Subcutaneous abdominal adipose tissue (tissue), 5 donors: Measurements from ENCODE around the gene POLD4.

ENCODE experiments used
- H3K27ac ChIP-seq: one replicate; pipeline ENCODE4 v1.7.0; 2013; ENCODE audit warnings: low read depth, mild to moderate bottlenecking, inconsistent platforms, low read length, moderate library complexity
- H3K27me3 ChIP-seq, 5 donors: one replicate each; pipeline ENCODE4 v1.7.0; 2013; ENCODE audit warnings: low read length in 5 of 5, inconsistent platforms in 1 of 5; ENCODE audit not compliant: control insufficient read depth in 5 of 5, insufficient read depth in 4 of 5
- H3K36me3 ChIP-seq, 5 donors: one replicate each; pipeline ENCODE4 v1.7.0; 2013; ENCODE audit warnings: low read length in 5 of 5; ENCODE audit not compliant: control insufficient read depth in 5 of 5, insufficient read depth in 5 of 5
- H3K4me1 ChIP-seq, 5 donors: one replicate each; pipeline ENCODE4 v1.7.0; 2013; ENCODE audit warnings: low read length in 5 of 5, mild to moderate bottlenecking in 3 of 5, moderate library complexity in 1 of 5; ENCODE audit not compliant: control insufficient read depth in 5 of 5, insufficient read depth in 5 of 5
- H3K4me3 ChIP-seq, 5 donors: one replicate each; pipeline ENCODE4 v1.7.0; 2013; ENCODE audit warnings: low read length in 5 of 5, low read depth in 1 of 5
- H3K9ac ChIP-seq, 5 donors: one replicate each; pipeline ENCODE4 v1.7.0; 2013; ENCODE audit warnings: low read length in 5 of 5, mild to moderate bottlenecking in 4 of 5, moderate library complexity in 3 of 5
- H3K9me3 ChIP-seq, 5 donors: one replicate each; pipeline ENCODE4 v1.7.0; 2013; ENCODE audit warnings: low read length in 5 of 5; ENCODE audit not compliant: control insufficient read depth in 5 of 5
- donor health status: healthy.
- donor health status: healthy.
- donor health status: healthy.
- donor health status: healthy.
- donor health status: healthy.

The POLD4 gene

GRCh38 chr11:67371189-67371910 is 18.0 kb upstream of the POLD4 start:
- peak overlapping the region in 1 of 5 donors; percentile 53 for H3K9ac ChIP-seq
- H3K27ac ChIP-seq: peak overlapping the region; percentile 50
- H3K4me1 ChIP-seq: peaks cover 9 to 50% (median 38%) of the 10 kb centered on the region in 5 donors
- H3K9me3 ChIP-seq: no peaks in the 10 kb centered on the region
- H3K4me3 ChIP-seq: peak overlapping the region in 3 of 5 donors; percentile 42 to 63 (median 51)
- no peaks in the 10 kb centered on the region for H3K36me3 ChIP-seq
- H3K27me3 ChIP-seq: peaks cover 0 to 7% (median 3%) of the 10 kb centered on the region in 5 donors

DNA sequence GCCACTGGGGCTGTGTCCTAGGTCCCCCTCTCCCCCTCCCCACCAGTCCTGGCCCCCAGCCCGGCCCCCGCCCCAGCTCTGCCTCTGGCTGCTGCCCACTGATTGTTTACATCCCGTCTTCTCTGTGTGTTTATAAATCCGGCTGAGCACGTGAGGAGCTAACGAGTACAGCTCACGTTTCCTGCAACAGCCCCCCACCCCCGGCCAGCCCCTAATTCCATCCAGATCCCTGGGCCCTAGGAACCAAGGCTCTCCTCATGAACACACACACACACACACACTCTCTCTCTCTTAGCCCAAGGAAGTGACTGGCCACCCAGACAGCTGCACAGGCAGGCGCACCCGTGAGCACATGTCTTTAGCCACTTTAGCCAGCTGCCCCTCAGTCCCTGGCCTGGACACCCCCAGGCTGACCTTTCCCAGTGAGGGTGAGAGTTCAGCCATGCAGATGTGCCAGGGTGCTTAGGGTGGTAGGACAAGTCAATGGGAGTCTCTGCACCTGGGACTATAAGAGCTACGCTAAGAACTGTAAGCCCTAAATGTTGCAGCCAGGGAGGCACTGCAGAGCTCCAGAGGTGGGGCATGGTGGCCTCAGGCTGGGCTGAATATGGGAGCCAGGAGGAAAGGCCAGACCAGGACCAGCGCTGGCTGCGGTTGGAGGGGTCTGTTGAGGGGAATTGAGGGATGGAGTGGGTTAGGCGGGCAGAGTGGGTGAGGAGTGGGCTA is 17.2 kb upstream of the POLD4 start:
- Histone ChIP-seq H3K27ac (no peak overlapping the region), H3K4me1 (peaks cover 13 to 57% (median 41%) of the 10 kb centered on the region in 5 donors), H3K36me3 (no peaks in the 10 kb centered on the region), H3K4me3 (no peak overlapping the region), H3K9me3 (no peaks in the 10 kb centered on the region), H3K9ac (no peak overlapping the region), H3K27me3 (peaks cover 0 to 7% (median 2%) of the 10 kb centered on the region in 5 donors)

- Histone ChIP-seq H3K27ac (no peak overlapping the region), H3K36me3 (peaks cover 0 to 6% (median 4%) of the 10 kb centered on the region in 5 donors), H3K4me3 (no peak overlapping the region), H3K9me3 (no peaks in the 10 kb centered on the region), H3K4me1 (peaks cover 13 to 57% (median 41%) of the 10 kb centered on the region in 5 donors), H3K9ac (no peak overlapping the region), H3K27me3 (peaks cover 0 to 10% (median 2%) of the 10 kb centered on the region in 5 donors)
These were observed 16.5 kb upstream of the POLD4 start for GRCh38 chr11:67369801-67370284.

- Histone ChIP-seq H3K27me3 (peaks cover 0 to 10% (median 2%) of the 10 kb centered on the region in 5 donors), H3K36me3 (peaks cover 0 to 9% (median 6%) of the 10 kb centered on the region in 5 donors), H3K9ac (no peak overlapping the region), H3K27ac (no peak overlapping the region), H3K4me3 (no peak overlapping the region), H3K4me1 (peaks cover 11 to 51% (median 35%) of the 10 kb centered on the region in 5 donors), H3K9me3 (no peaks in the 10 kb centered on the region)
These were observed 15.9 kb upstream of the POLD4 start for GRCh38 chr11:67369275-67369674.

DNA sequence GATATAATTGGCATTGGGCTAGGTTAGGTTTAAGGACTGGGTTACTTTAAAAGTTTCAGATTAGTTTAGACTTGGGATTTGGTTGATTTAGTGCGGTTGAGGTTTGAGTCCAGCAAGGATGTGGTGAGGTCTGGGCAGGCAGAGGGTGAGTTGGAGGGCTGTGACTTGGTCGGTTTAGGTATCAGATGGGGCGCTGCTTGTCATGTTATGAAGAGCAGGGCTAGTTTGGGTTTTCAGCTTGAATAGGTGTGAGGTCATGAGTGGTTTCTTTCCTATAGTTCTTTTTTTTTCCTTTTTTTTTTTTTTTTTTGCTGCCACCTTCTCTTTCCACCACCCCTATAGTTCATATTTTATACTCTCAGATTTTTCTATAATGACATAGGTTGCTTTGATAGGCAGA is 15.3 kb upstream of the POLD4 start:
- H3K4me3 ChIP-seq: no peak overlapping the region
- H3K36me3 ChIP-seq: peaks cover 0 to 9% (median 6%) of the 10 kb centered on the region in 5 donors
- H3K9me3 ChIP-seq: no peaks in the 10 kb centered on the region
- H3K4me1 ChIP-seq: peaks cover 7 to 45% (median 29%) of the 10 kb centered on the region in 5 donors
- H3K9ac ChIP-seq: peak overlapping the region in 1 of 5 donors; percentile 4
- peaks cover 0 to 10% (median 2%) of the 10 kb centered on the region in 5 donors for H3K27me3 ChIP-seq
- H3K27ac ChIP-seq: no peak overlapping the region

DNA sequence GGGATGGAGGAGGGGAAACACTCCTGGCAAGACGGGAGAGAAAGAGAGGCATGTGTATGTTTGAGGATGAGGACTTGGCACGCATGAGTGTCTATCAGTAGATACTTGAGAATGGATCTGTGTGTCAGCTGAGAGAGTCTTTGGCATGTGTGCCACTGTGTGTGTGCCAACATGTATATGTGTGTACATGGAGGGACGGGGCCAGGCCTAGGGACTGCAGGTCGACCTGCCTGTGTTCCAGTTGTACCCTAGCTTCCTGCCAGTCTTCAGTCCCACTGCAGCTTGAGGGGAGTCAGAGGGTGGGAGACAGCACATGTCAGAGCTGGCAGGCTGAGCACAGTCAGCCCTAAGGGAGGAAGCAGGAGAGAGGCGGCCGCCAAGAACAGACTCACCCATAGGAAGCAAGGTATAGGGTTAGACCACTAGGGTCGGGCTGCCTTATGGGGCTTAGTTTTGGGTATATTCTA is 14.4 kb upstream of the POLD4 start:
- no peak overlapping the region for H3K4me3 ChIP-seq
- H3K36me3 ChIP-seq: peaks cover 0 to 9% (median 6%) of the 10 kb centered on the region in 5 donors
- no peak overlapping the region for H3K27ac ChIP-seq
- peak overlapping the region in 1 of 5 donors; percentile 4 for H3K9ac ChIP-seq
- peaks cover 7 to 45% (median 28%) of the 10 kb centered on the region in 5 donors for H3K4me1 ChIP-seq
- H3K27me3 ChIP-seq: peaks cover 0 to 10% (median 2%) of the 10 kb centered on the region in 5 donors
- H3K9me3 ChIP-seq: no peaks in the 10 kb centered on the region

DNA sequence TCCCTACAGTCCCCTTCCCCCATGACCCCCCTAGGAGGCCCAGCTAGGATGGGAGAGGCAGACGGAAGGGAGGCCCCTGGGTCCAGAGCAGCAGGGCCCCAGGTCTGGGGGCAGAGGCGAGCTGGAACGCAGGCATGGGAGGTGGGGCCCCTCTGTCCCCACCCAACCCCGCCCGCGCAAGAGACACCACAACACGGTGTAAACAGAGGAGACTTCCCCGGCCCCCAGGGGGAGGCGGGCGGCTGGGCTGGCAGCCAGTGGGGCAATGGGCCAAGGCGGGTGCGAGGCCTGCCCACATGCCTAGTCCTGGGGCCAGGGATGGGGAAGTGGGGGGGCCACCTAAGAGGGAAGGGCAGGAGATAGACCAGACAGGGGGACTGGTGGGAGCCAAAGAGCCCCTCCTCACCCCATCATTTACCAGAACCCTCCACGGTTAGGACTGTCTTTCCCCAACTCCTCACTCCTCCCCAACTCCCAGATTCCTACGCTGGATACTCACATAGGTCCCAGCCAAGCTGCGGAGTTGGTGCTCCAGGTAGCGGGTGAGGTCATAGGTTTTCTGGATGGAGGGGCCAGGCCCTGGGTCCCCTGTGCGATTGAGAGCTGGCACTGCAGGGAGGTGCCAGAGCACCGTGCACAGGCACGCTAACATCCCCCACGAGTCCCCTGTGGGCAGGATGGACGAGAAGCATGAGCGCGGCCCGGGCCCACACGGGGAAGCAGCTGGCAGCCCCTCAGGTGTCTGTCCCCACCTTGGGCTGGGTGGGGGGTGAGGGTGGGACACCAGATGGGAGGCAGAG is 13.8 kb upstream of the POLD4 start:
- Histone ChIP-seq H3K27me3 (peaks cover 0 to 10% (median 2%) of the 10 kb centered on the region in 5 donors), H3K9me3 (no peaks in the 10 kb centered on the region), H3K9ac (no peak overlapping the region), H3K27ac (no peak overlapping the region), H3K4me1 (peaks cover 7 to 44% (median 27%) of the 10 kb centered on the region in 5 donors), H3K36me3 (peaks cover 0 to 9% (median 6%) of the 10 kb centered on the region in 5 donors), H3K4me3 (no peak overlapping the region)

GRCh38 chr11:67366546-67366945 is 13.2 kb upstream of the POLD4 start:
- Histone ChIP-seq H3K4me1 (peaks cover 7 to 38% (median 20%) of the 10 kb centered on the region in 5 donors), H3K4me3 (no peak overlapping the region), H3K27me3 (peaks cover 0 to 10% (median 2%) of the 10 kb centered on the region in 5 donors), H3K27ac (no peak overlapping the region), H3K36me3 (peaks cover 0 to 9% (median 6%) of the 10 kb centered on the region in 5 donors), H3K9me3 (no peaks in the 10 kb centered on the region), H3K9ac (no peak overlapping the region)

DNA sequence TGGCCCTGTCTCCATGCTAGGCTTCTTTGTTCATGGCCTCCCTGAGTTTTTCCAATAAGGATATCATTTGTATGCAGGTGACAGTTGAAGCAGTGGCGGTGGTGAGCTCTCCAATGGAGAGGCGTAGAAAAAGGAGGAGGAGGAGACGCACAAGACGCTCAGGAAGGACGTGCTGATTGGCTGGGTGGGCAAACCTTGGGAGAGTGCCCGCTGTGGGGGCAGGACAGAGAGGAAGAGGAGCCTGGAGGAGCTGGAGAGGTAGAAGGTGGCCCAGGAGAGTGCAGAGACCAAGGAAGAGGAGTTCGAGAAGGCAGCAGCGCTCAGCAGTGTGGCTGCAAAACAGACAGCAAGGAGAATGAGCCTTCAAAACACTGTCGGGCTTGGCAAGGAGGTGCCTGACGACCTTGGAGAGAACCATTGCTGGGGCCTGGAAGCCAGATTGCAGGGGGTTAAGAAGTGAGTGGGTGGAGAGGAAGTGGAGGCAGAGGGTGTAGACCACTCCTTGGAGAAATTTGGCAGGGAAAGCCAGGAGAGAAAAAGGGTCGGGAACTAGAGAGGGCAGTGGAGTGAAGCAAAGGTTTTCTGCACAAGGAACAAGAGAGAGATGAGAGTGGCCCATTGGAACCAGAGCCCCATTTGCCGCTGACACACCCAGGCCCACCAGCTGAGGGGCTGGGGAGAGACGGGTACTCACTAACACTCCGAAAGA is 12.5 kb upstream of the POLD4 start:
- Histone ChIP-seq H3K27ac (no peak overlapping the region), H3K4me3 (no peak overlapping the region), H3K36me3 (peaks cover 0 to 9% (median 6%) of the 10 kb centered on the region in 5 donors), H3K9ac (no peak overlapping the region), H3K27me3 (peaks cover 0 to 10% (median 2%) of the 10 kb centered on the region in 5 donors), H3K4me1 (peaks cover 7 to 31% (median 14%) of the 10 kb centered on the region in 5 donors), H3K9me3 (no peaks in the 10 kb centered on the region)
